ENCODE data around the gene TMA7B. TPM values are rescaled to one million over a fixed set of nuclear protein-coding genes. Genes with fewer than 3 reads are reported as not detected.

The TMA7B gene
- total RNA-seq, 4 donors from 2014 or later, result not detected

DNA sequence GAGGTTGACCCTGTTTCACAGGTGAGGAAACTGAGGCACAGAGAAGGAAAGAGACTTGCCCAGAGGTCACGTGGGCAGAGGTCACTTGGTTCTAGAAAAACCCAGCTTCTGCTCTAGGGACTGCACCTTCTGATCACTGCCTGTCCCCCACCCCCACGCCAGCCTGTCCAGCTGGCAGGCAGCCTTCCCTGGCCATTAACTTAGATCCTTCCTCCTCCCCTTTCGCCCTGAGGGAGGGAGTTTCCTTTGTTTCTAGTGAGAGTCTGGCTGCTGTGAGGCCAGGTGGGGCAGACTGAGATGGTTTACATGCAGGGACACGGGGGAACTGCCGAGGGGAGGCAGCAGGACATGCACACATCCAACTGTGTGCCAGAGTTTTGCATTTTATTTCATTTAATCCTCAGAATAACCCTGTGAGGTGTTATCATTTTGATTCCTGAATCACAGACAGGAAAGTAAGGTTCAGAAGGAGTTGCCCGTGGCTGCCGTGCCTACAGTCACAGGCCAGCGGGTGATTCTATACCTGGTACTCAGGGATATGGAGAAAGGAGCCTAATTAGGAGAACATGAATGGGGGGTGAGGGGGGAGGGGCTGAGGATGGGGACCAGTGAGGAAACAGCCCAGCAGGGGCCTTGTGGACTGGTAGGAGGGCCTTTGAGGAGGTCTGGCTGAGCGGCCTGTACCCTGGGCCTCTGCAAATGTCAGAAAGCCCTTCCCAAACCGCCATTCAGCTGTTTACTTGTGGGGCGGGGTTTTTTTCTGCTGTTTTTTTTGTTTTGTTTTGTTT is 37.9 kb downstream of the TMA7B start:
- H3K27me3 ChIP-seq, result peaks cover 21 to 32% (median 27%) of the 10 kb centered on the region in 3 donors
- no peaks in the 10 kb centered on the region for H3K4me1 ChIP-seq
- H3K27ac ChIP-seq, result no peak overlapping the region
- ATAC-seq (no peak), DNase-seq (no peak)
- intact Hi-C loops (cut with DNase I; ENCODE audit: low total_unique reads), result no loop called here
- TF ChIP-seq POLR2A (IDR thresholded peaks at IDR 0.05), result no peak
- TF ChIP-seq, protein P1, sequence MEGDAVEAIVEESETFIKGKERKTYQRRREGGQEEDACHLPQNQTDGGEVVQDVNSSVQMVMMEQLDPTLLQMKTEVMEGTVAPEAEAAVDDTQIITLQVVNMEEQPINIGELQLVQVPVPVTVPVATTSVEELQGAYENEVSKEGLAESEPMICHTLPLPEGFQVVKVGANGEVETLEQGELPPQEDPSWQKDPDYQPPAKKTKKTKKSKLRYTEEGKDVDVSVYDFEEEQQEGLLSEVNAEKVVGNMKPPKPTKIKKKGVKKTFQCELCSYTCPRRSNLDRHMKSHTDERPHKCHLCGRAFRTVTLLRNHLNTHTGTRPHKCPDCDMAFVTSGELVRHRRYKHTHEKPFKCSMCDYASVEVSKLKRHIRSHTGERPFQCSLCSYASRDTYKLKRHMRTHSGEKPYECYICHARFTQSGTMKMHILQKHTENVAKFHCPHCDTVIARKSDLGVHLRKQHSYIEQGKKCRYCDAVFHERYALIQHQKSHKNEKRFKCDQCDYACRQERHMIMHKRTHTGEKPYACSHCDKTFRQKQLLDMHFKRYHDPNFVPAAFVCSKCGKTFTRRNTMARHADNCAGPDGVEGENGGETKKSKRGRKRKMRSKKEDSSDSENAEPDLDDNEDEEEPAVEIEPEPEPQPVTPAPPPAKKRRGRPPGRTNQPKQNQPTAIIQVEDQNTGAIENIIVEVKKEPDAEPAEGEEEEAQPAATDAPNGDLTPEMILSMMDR (IDR thresholded peaks at IDR 0.05 in 4 of 5, conservative IDR thresholded peaks at IDR 0.05 in 1 of 5), result no peak
- H3K36me3 ChIP-seq, result no peaks in the 10 kb centered on the region
- in situ Hi-C loops (cut with MboI; ENCODE audit: low sequenced_read_pairs in 4 of 4), result no loop called here
- H3K9me3 ChIP-seq, result no peaks in the 10 kb centered on the region
- no peak overlapping the region for H3K4me3 ChIP-seq

DNA sequence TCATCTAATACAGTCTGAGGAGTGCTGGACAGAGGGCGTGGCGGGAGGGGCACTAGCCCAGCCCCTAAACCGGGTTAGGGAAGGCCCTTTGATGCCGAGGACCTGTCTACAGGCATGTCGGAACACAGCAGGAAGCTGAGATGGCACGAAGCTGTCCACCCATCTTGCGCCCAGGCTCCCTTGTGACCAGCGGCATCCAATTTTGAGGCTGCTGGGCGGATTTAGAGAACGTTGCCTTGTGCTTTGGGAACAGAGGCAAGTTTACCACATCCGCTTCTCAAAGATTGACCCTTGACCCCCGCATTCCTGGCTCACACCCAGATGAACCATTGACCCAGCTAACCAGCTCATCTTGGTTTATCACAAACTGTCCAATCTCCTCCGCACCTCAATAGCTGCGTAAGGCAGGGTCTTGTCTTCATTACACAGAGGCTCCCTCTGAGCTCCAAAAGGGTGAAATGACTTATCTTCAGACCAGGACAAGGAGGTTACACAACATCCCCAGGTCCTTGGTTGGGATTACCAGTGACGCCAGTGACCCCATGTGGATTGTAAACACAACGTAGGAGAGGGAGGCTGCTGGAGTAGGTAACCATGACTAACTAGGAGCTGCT is 39.1 kb downstream of the TMA7B start:
- ATAC-seq, result no peak
- intact Hi-C loops (cut with DNase I; ENCODE audit: low total_unique reads), result no loop called here
- H3K27ac ChIP-seq, result no peak overlapping the region
- no peak for DNase-seq
- TF ChIP-seq POLR2A (IDR thresholded peaks at IDR 0.05), result no peak
- TF ChIP-seq, protein P1 (IDR thresholded peaks at IDR 0.05 in 4 of 5, conservative IDR thresholded peaks at IDR 0.05 in 1 of 5), result no peak
- H3K27me3 ChIP-seq, result peaks cover 16 to 28% (median 17%) of the 10 kb centered on the region in 3 donors
- no peaks in the 10 kb centered on the region for H3K36me3 ChIP-seq
- H3K4me3 ChIP-seq, result no peak overlapping the region
- H3K9me3 ChIP-seq, result no peaks in the 10 kb centered on the region
- in situ Hi-C loops (cut with MboI; ENCODE audit: low sequenced_read_pairs in 4 of 4), result no loop called here
- no peaks in the 10 kb centered on the region for H3K4me1 ChIP-seq

DNA sequence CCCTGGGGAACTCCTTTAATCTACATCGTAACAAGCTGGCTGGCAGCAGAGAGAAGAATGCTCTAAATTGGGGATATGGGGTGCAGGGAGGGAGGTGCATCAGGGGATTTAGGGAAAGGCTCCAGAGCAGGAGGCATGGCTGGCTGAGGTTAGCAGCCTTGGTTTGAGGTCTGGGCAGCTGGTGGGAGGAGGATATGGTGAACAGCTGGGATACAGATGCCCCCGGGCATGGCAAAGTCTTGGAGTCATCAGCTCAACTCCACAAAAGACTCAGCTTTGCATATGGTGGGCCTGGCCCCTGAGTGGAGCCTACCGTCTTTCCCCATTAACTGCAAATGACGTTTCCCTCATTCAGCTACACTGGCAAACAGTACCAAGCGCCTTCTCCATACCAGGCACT is 40.0 kb downstream of the TMA7B start:
- in situ Hi-C loops (cut with MboI; ENCODE audit: low sequenced_read_pairs in 4 of 4), result loop anchor here in 1 of 4 donors (25.0 kb wide), 1 partner anchor 638 kb away; no protein-coding TSS in a partner anchor
- no peaks in the 10 kb centered on the region for H3K36me3 ChIP-seq
- H3K4me1 ChIP-seq, result no peaks in the 10 kb centered on the region
- no peak overlapping the region for H3K27ac ChIP-seq
- no peak for ATAC-seq
- no peak overlapping the region for H3K4me3 ChIP-seq
- peaks cover 11 to 23% (median 12%) of the 10 kb centered on the region in 3 donors for H3K27me3 ChIP-seq
- intact Hi-C loops (cut with DNase I; ENCODE audit: low total_unique reads), result no loop called here
- H3K9me3 ChIP-seq, result no peaks in the 10 kb centered on the region
- DNase-seq, result no peak
- no peak for TF ChIP-seq POLR2A (IDR thresholded peaks at IDR 0.05)
- TF ChIP-seq, protein P1 (IDR thresholded peaks at IDR 0.05 in 4 of 5, conservative IDR thresholded peaks at IDR 0.05 in 1 of 5), result no peak

DNA sequence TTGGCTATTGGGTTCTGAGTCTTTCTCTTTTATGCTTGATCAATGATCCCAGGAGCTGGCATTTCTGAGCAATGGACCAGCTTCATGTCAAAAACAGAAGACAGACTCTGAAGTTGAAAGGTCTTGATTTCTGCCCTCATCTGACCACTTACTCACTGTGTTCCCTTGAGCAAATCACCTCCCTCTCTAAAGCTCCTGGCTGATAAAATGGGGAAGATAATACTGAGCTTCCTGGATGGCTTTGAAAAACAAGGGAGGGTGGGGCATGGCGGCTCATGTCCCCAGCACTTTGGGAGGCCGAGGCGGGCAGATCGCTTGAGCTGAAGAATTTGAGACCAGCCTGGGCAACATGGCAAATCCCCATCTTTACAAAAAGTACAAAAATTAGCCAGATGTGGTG is 40.9 kb downstream of the TMA7B start:
- Histone ChIP-seq H3K27me3 (peaks cover 2 to 14% (median 3%) of the 10 kb centered on the region in 3 donors), H3K4me3 (no peak overlapping the region), H3K27ac (no peak overlapping the region), H3K9me3 (no peaks in the 10 kb centered on the region), H3K36me3 (no peaks in the 10 kb centered on the region), H3K4me1 (no peaks in the 10 kb centered on the region)
- TF ChIP-seq POLR2A (IDR thresholded peaks at IDR 0.05), result no peak
- intact Hi-C loops (cut with DNase I; ENCODE audit: low total_unique reads), result no loop called here
- ATAC-seq, result no peak
- DNase-seq, result no peak
- in situ Hi-C loops (cut with MboI; ENCODE audit: low sequenced_read_pairs in 4 of 4), result loop anchor here in 1 of 4 donors (25.0 kb wide), 1 partner anchor 639 kb away; no protein-coding TSS in a partner anchor

Measured in gastrocnemius medialis (tissue), 4 donors.